Liver (tissue), 9 donors: ENCODE results near the gene DHRSX. TPM values are rescaled to one million over a fixed set of nuclear protein-coding genes. Genes with fewer than 3 reads are reported as not detected.
"Not testable (repeated sequence)": the region's sequence is repeated elsewhere in the genome, so short reads cannot be mapped to it uniquely, and the experiment has no call there.

ENCODE experiments used
- DNase-seq: peaks from one replicate; pipeline ENCODE4 v3.0.0-alpha.2; 2017; ENCODE audit warnings: low spot score
- H3K27ac ChIP-seq, 2 donors: one replicate each; pipeline ENCODE4 v1.7.0; 2013; ENCODE audit warnings: inconsistent platforms in 2 of 2, low read length in 2 of 2, control low read depth in 1 of 2, low read depth in 1 of 2, mild to moderate bottlenecking in 1 of 2
- H3K27me3 ChIP-seq, 4 donors: one replicate each; pipeline versions ENCODE4 v1.6.1 to v1.7.0; 2013; ENCODE audit warnings: low read length in 3 of 4, inconsistent platforms in 1 of 4, mild to moderate bottlenecking in 1 of 4, moderate library complexity in 1 of 4; ENCODE audit not compliant: control insufficient read depth in 4 of 4, insufficient read depth in 4 of 4
- H3K36me3 ChIP-seq, 4 donors: one replicate each; pipeline versions ENCODE4 v1.6.1 to v1.7.0; 2013; ENCODE audit warnings: low read length in 3 of 4, mild to moderate bottlenecking in 3 of 4, low read depth in 1 of 4, moderate library complexity in 1 of 4; ENCODE audit not compliant: control insufficient read depth in 4 of 4, insufficient read depth in 3 of 4
- H3K4me1 ChIP-seq, 4 donors: one replicate each; pipeline versions ENCODE4 v1.6.1 to v1.7.0; 2013; ENCODE audit warnings: low read length in 3 of 4, mild to moderate bottlenecking in 3 of 4, moderate library complexity in 1 of 4; ENCODE audit not compliant: control insufficient read depth in 4 of 4, insufficient read depth in 4 of 4
- H3K4me3 ChIP-seq, 3 donors: one replicate each; pipeline versions ENCODE4 v1.6.1 to v1.7.0; 2013; ENCODE audit warnings: low read length in 3 of 3, control low read depth in 1 of 3, low read depth in 1 of 3, mild to moderate bottlenecking in 1 of 3
- H3K9ac ChIP-seq, 2 donors: one replicate each; pipeline ENCODE4 v1.7.0; 2013; ENCODE audit warnings: low read length in 2 of 2, mild to moderate bottlenecking in 2 of 2, moderate library complexity in 2 of 2, control low read depth in 1 of 2, low read depth in 1 of 2
- H3K9me3 ChIP-seq, 4 donors: one replicate each; pipeline versions ENCODE4 v1.6.1 to v1.7.0; 2013; ENCODE audit warnings: low read length in 3 of 4; ENCODE audit not compliant: control insufficient read depth in 4 of 4
- ATF3 ChIP-seq: IDR thresholded peaks from 2 replicates; pipeline ENCODE4 v1.6.1; 2016; ENCODE audit warnings: antibody characterized with exemption
- CTCF ChIP-seq: fragments of 150-350 bp; IDR thresholded peaks from 2 replicates; pipeline ENCODE4 v1.5.1; 2017; ENCODE audit warnings: improper control_type of control experiment, low read depth, low read length; ENCODE audit not compliant: missing input control
- EGR1 ChIP-seq, 2 donors: IDR thresholded peaks; 2 replicates each; pipeline ENCODE4 v1.6.1; 2016 to 2018; ENCODE audit warnings: antibody characterized with exemption in 2 of 2, low read depth in 2 of 2
- FOXA1 ChIP-seq: IDR thresholded peaks from 2 replicates; pipeline ENCODE4 v1.6.1; 2016; ENCODE audit warnings: antibody characterized with exemption
- FOXA2 ChIP-seq: IDR thresholded peaks from 2 replicates; pipeline ENCODE4 v1.6.1; 2016; ENCODE audit warnings: antibody characterized with exemption
- GABPA ChIP-seq, 2 donors: IDR thresholded peaks in 1 of 2; conservative IDR thresholded peaks in 1 of 2; 2 replicates each; pipeline ENCODE4 v1.6.1; 2016; ENCODE audit warnings: antibody characterized with exemption in 2 of 2, mild to moderate bottlenecking in 1 of 2, moderate library complexity in 1 of 2
- HNF4A ChIP-seq, 2 donors: conservative IDR thresholded peaks; 2 replicates each; pipeline ENCODE4 v1.6.1; 2016; ENCODE audit warnings: antibody characterized with exemption in 2 of 2, mild to moderate bottlenecking in 2 of 2
- HNF4G ChIP-seq: IDR thresholded peaks from 2 replicates; pipeline ENCODE4 v1.6.1; 2016; ENCODE audit warnings: antibody characterized with exemption
- JUND ChIP-seq, 2 donors: IDR thresholded peaks; 2 replicates each; pipeline ENCODE4 v1.6.1; 2016; ENCODE audit warnings: antibody characterized with exemption in 2 of 2
- MAX ChIP-seq: IDR thresholded peaks from 2 replicates; pipeline ENCODE4 v1.6.1; 2016; ENCODE audit warnings: antibody characterized with exemption
- NR2F2 ChIP-seq: IDR thresholded peaks from 2 replicates; pipeline ENCODE4 v1.6.1; 2016; ENCODE audit warnings: antibody characterized with exemption
- RAD21 ChIP-seq, 2 donors: IDR thresholded peaks; 2 replicates each; pipeline ENCODE4 v1.6.1; 2016; ENCODE audit warnings: antibody characterized with exemption in 2 of 2, mild to moderate bottlenecking in 2 of 2
- REST ChIP-seq: IDR thresholded peaks from 2 replicates; pipeline ENCODE4 v1.6.1; 2016; ENCODE audit warnings: antibody characterized with exemption, mild to moderate bottlenecking
- RXRA ChIP-seq, 2 donors: IDR thresholded peaks; 2 replicates each; pipeline ENCODE4 v1.6.1; 2017 to 2018; ENCODE audit warnings: antibody characterized with exemption in 2 of 2, mild to moderate bottlenecking in 1 of 2
- SP1 ChIP-seq: IDR thresholded peaks from 2 replicates; pipeline ENCODE4 v1.6.1; 2018; ENCODE audit warnings: antibody characterized with exemption, mild to moderate bottlenecking
- TAF1 ChIP-seq: conservative IDR thresholded peaks from 2 replicates; pipeline ENCODE4 v1.6.1; 2016; ENCODE audit warnings: antibody characterized with exemption, mild to moderate bottlenecking
- YY1 ChIP-seq: IDR thresholded peaks from 2 replicates; pipeline ENCODE4 v1.6.1; 2016; ENCODE audit warnings: antibody characterized with exemption, mild to moderate bottlenecking
- ZBTB33 ChIP-seq: IDR thresholded peaks from 2 replicates; pipeline ENCODE4 v1.6.1; 2016; ENCODE audit warnings: antibody characterized with exemption
- WGBS: extraction: QIAGEN DNeasy Blood & Tissue Kit; methylation state at CpG from one replicate; pipeline ENCODE4 v1.1.7; 2013; 5-methylcytosine and 5-hydroxymethylcytosine counted together
- polyA plus RNA-seq, 2 donors: library from polyadenylated mRNA; stranded (reverse) in 1 of 2; unstranded in 1 of 2; fragments of 200-250 nt in 1 of 2; fragments of >200 nt in 1 of 2; fragmentation: Nextera tagmentation in 1 of 2; extraction: Ambion mirVana in 1 of 2; gene quantifications; one replicate each; pipeline versions ENCODE4 v1.2.1 to v1.2.3, GENCODE V29; 2013 to 2015
- total RNA-seq, 2 donors: library from RNA; depleted of rRNA; stranded (reverse); fragments of >200 nt; gene quantifications; one replicate each; pipeline ENCODE4 v1.2.3, GENCODE V29; 2014
- donor health status: healthy.
- donor health status: healthy.
- donor health status: healthy.
- donor health status: healthy.
- donor health status: healthy.

The DHRSX gene
- total and polyA plus RNA-seq, 4 donors, result 17.2 to 35.2 (median 23.3) TPM

GRCh38 chrX:2464677-2465166 lies 36.1 kb downstream of the DHRSX start (continued):
- TF ChIP-seq CTCF, result no peak
- TF ChIP-seq MAX, result no peak
- TF ChIP-seq HNF4G, result no peak
- no peak for TF ChIP-seq EGR1 (IDR thresholded peaks at IDR 0.05; ENCODE audit: low read depth in 2 of 2)
- TF ChIP-seq FOXA2, result no peak
- TF ChIP-seq HNF4A (conservative IDR thresholded peaks at IDR 0.05), result no peak
- TF ChIP-seq NR2F2, result no peak
- no peak for TF ChIP-seq YY1
- no peak for TF ChIP-seq TAF1

- Histone ChIP-seq H3K27me3 (no peaks in the 10 kb centered on the region), H3K36me3 (no peaks in the 10 kb centered on the region), H3K27ac (no peak overlapping the region), H3K9ac (no peak overlapping the region), H3K4me1 (peaks cover 0 to 19% (median 8%) of the 10 kb centered on the region in 4 donors), H3K4me3 (no peak overlapping the region), H3K9me3 (no peaks in the 10 kb centered on the region)
- no peak for TF ChIP-seq NR2F2
- TF ChIP-seq MAX, result no peak
- TF ChIP-seq RAD21 (IDR thresholded peaks at IDR 0.05), result no peak
- no peak for TF ChIP-seq FOXA2
- TF ChIP-seq YY1, result no peak
- TF ChIP-seq HNF4A (conservative IDR thresholded peaks at IDR 0.05), result no peak
- no peak for TF ChIP-seq EGR1 (IDR thresholded peaks at IDR 0.05; ENCODE audit: low read depth in 2 of 2)
- no peak for TF ChIP-seq RXRA (IDR thresholded peaks at IDR 0.05)
- TF ChIP-seq JUND (IDR thresholded peaks at IDR 0.05), result no peak
- no peak for TF ChIP-seq HNF4G
- no peak for TF ChIP-seq TAF1
- TF ChIP-seq ATF3, result no peak
- TF ChIP-seq ZBTB33, result no peak
- TF ChIP-seq GABPA (IDR thresholded peaks at IDR 0.05 in 1 of 2, conservative IDR thresholded peaks at IDR 0.05 in 1 of 2), result no peak
- TF ChIP-seq CTCF, result no peak
- no peak for TF ChIP-seq SP1
- no peak for TF ChIP-seq FOXA1
- no peak for TF ChIP-seq REST
- WGBS, result 95% methylated on average over 31 of the region's 31 CpGs
- no peak for DNase-seq
Observed at GRCh38 chrX:2463973-2464676, 36.7 kb downstream of the DHRSX start.

GRCh38 chrX:2463481-2463880 lies 37.3 kb downstream of the DHRSX start:
- not testable (repeated sequence) for H3K27me3 ChIP-seq, H3K27ac ChIP-seq, H3K36me3 ChIP-seq, DNase-seq, H3K4me3 ChIP-seq, H3K9me3 ChIP-seq, H3K9ac ChIP-seq
- H3K4me1 ChIP-seq, result peaks cover 0 to 19% (median 8%) of the 10 kb centered on the region in 4 donors
- WGBS, result 88% methylated on average over 10 of the region's 10 CpGs
